Kidney (tissue), 22 donors: Measurements from ENCODE around the gene SAGE1. TPM values are rescaled to one million over a fixed set of nuclear protein-coding genes. Genes with fewer than 3 reads are reported as not detected.
"Not testable (repeated sequence)": the region's sequence is repeated elsewhere in the genome, so short reads cannot be mapped to it uniquely, and the experiment has no call there.

ENCODE experiments used
- DNase-seq, 5 donors: peaks; one replicate each; pipeline ENCODE4 v3.0.0-alpha.2; 2013 to 2020
- FAIRE-seq: peaks from 2 replicates; lab custom pipeline; 2012; peaks lifted over from hg19 to GRCh38; lab: Jason Lieb, UNC
- H3K27ac ChIP-seq, 2 donors: one replicate each; pipeline ENCODE4 v1.7.0; 2013; ENCODE audit warnings: low read depth in 2 of 2, low read length in 2 of 2, inconsistent platforms in 1 of 2
- H3K27me3 ChIP-seq: one replicate; pipeline ENCODE4 v1.7.1; 2013; ENCODE audit warnings: low read length, inconsistent platforms; ENCODE audit not compliant: control insufficient read depth, insufficient read depth
- H3K36me3 ChIP-seq, 3 donors: one replicate each; pipeline versions ENCODE4 v1.7.0 to v1.7.1; 2013; ENCODE audit warnings: low read length in 3 of 3, control low read depth in 1 of 3, inconsistent platforms in 1 of 3; ENCODE audit not compliant: insufficient read depth in 3 of 3, control insufficient read depth in 2 of 3
- H3K4me1 ChIP-seq, 3 donors: one replicate each; pipeline versions ENCODE4 v1.7.0 to v1.7.1; 2013; ENCODE audit warnings: low read length in 3 of 3, inconsistent platforms in 1 of 3, low read depth in 1 of 3; ENCODE audit not compliant: control insufficient read depth in 2 of 3, insufficient read depth in 2 of 3
- H3K4me3 ChIP-seq, 3 donors: one replicate each; pipeline versions ENCODE4 v1.7.0 to v1.8.1; 2013; ENCODE audit warnings: low read length in 3 of 3, control low read depth in 1 of 3, inconsistent platforms in 1 of 3
- H3K9ac ChIP-seq, 3 donors: one replicate each; pipeline versions ENCODE4 v1.7.0 to v1.7.1; 2013; ENCODE audit warnings: low read length in 3 of 3, control low read depth in 1 of 3, inconsistent platforms in 1 of 3
- H3K9me3 ChIP-seq, 3 donors: one replicate each; pipeline versions ENCODE4 v1.7.0 to v1.7.1; 2013; ENCODE audit warnings: low read length in 3 of 3, control low read depth in 1 of 3, inconsistent platforms in 1 of 3; ENCODE audit not compliant: control insufficient read depth in 2 of 3, insufficient read depth in 1 of 3
- CTCF ChIP-seq: IDR thresholded peaks from 3 replicates; pipeline ENCODE4 v1.5.1; 2012; ENCODE audit warnings: mild to moderate bottlenecking, moderate library complexity, borderline replicate concordance; ENCODE audit not compliant: insufficient read depth; ENCODE audit errors: extremely low read depth
- intact Hi-C: fragments of 100-400 bp; cut with DNase I; formaldehyde crosslinking; loops from one replicate; pipeline ENCODE4 v1.11.1; 2022
- long read RNA-seq, 10 donors: library from polyadenylated mRNA in 1 of 10; unstranded in 1 of 10; transcript quantifications; one replicate each; pipeline ENCODE4 v2.0.0 and lab custom pipeline, GENCODE V29; 2021 to 2026
- polyA plus RNA-seq: library from polyadenylated mRNA; stranded (reverse); fragments of 350-450 nt; fragmentation: Illumina TruSeq; extraction: RNeasy Lipid Tissue Mini Kit (QIAGEN cat#74804); gene quantifications from one replicate; pipeline ENCODE4 v1.2.3, GENCODE V29; 2014; ENCODE audit warnings: low read depth, low replicate concordance; ENCODE audit not compliant: insufficient read depth
- total RNA-seq: library from RNA; stranded (reverse); fragmentation: NEBNext Ultra II Directional; extraction: Animal tissue kit (Norgen Biotek cat#: 25700); gene quantifications from one replicate; pipeline ENCODE4 v1.2.1, GENCODE V29; 2021
- donor health status: control.
- donor health status: control.
- donor health status: control.
- donor health status: control.
- donor health status: control.
- donor health status: DM: yes; HTN: yes; CAD: no.
- donor health status: Normal renal cell carcinoma (clear cell type).

The SAGE1 gene
- total RNA-seq: not detected
- not detected for polyA plus RNA-seq
- long read RNA-seq, donor 1: 0 reads
- long read RNA-seq, donor 2: 0 reads
- long read RNA-seq, donor 3: 0 reads
- long read RNA-seq, donor 4: 0 reads
- long read RNA-seq, donor 5: 0 reads
- long read RNA-seq, donor 6: 0 reads
- long read RNA-seq, donor 7: 0 reads
- long read RNA-seq, donor 8: 0 reads
- long read RNA-seq, donor 9: 0 reads
- long read RNA-seq, donor 10: 0 reads

- FAIRE-seq (no peak), DNase-seq (peak in 1 of 5 donors; percentile 42)
- Histone ChIP-seq H3K27ac (no peak within 1 kb of the TSS), H3K27me3 (no peaks in the 10 kb centered on the region), H3K9ac (no peak within 1 kb of the TSS), H3K36me3 (no peaks in the 10 kb centered on the region), H3K4me3 (no peak within 1 kb of the TSS), H3K9me3 (no peaks in the 10 kb centered on the region), H3K4me1 (no peaks in the 10 kb centered on the region)
- intact Hi-C loops: no loop called here
- no peak for TF ChIP-seq CTCF
Observed at GRCh38 chrX:135893294-135893817, at the start of gene SAGE1, which contains the start of gene CT45A10. TSS of gene SAGE1 (plus strand) at chrX:135893716. CDS start at chrX:135896243, 2,527 bp downstream. TSS of gene CT45A10 (minus strand) at chrX:135893444. CDS start at chrX:135885344, 8,100 bp downstream.

- H3K27ac ChIP-seq, H3K27me3 ChIP-seq, H3K4me1 ChIP-seq, DNase-seq, intact Hi-C loops, H3K9ac ChIP-seq, H3K36me3 ChIP-seq, H3K9me3 ChIP-seq, FAIRE-seq, H3K4me3 ChIP-seq: not testable (repeated sequence)
Observed at GRCh38 chrX:135854438-135854837, 39.1 kb upstream of the SAGE1 start, which contains the start of gene CT45A8. TSS of gene CT45A8 (minus strand) at chrX:135854538. CDS start at chrX:135850783, 3,755 bp downstream.

GRCh38 chrX:135871712-135872111 is 21.8 kb upstream of the SAGE1 start, which contains the start of gene CT45A9:
TSS of gene CT45A9 (minus strand) at chrX:135871812. CDS start at chrX:135868061, 3,751 bp downstream.
- H3K27ac ChIP-seq, H3K27me3 ChIP-seq, H3K36me3 ChIP-seq, H3K9ac ChIP-seq, H3K4me1 ChIP-seq, DNase-seq, FAIRE-seq, H3K4me3 ChIP-seq, H3K9me3 ChIP-seq, intact Hi-C loops: not testable (repeated sequence)

GRCh38 chrX:135882741-135883140 is 10.8 kb upstream of the SAGE1 start:
- H3K27me3 ChIP-seq, intact Hi-C loops, H3K4me3 ChIP-seq, H3K9ac ChIP-seq, H3K36me3 ChIP-seq, DNase-seq, H3K4me1 ChIP-seq, H3K9me3 ChIP-seq, H3K27ac ChIP-seq, FAIRE-seq: not testable (repeated sequence)

- H3K27ac ChIP-seq, intact Hi-C loops, H3K9ac ChIP-seq, H3K27me3 ChIP-seq, H3K4me1 ChIP-seq, H3K36me3 ChIP-seq, FAIRE-seq, H3K4me3 ChIP-seq, H3K9me3 ChIP-seq: not testable (repeated sequence)
- DNase-seq: peak in 1 of 5 donors; percentile 30
Observed at GRCh38 chrX:135888230-135888629, 5.3 kb upstream of the SAGE1 start.

- H3K4me1 ChIP-seq, H3K9ac ChIP-seq, H3K27me3 ChIP-seq, intact Hi-C loops, H3K27ac ChIP-seq, H3K36me3 ChIP-seq, DNase-seq, H3K9me3 ChIP-seq, FAIRE-seq, H3K4me3 ChIP-seq: not testable (repeated sequence)
Observed at GRCh38 chrX:135888976-135889375, 4.5 kb upstream of the SAGE1 start.
